H1 (cell line): ENCODE measurements around the gene DOK3. TPM values are rescaled to one million over a fixed set of nuclear protein-coding genes. Genes with fewer than 3 reads are reported as not detected.

Experiments
- ATF2 ChIP-seq: IDR thresholded peaks from 2 replicates; pipeline ENCODE4 v1.6.1; 2012; ENCODE audit warnings: low read length, inconsistent platforms
- BACH1 ChIP-seq: IDR thresholded peaks from 2 replicates; pipeline ENCODE4 v1.6.1; 2012; ENCODE audit warnings: low read length, improper control_type of control experiment
- CHD2 ChIP-seq: IDR thresholded peaks from 2 replicates; pipeline ENCODE4 v1.6.1; 2012; ENCODE audit warnings: low read length, improper control_type of control experiment
- EGR1 ChIP-seq: IDR thresholded peaks from 2 replicates; pipeline ENCODE4 v1.6.1; 2011; ENCODE audit warnings: low read depth, low read length, borderline replicate concordance
- FOSL1 ChIP-seq: IDR thresholded peaks from 2 replicates; pipeline ENCODE4 v1.6.1; 2011; ENCODE audit warnings: mild to moderate bottlenecking, low read depth, low read length, moderate library complexity; ENCODE audit not compliant: insufficient read depth
- GABPA ChIP-seq: IDR thresholded peaks from 2 replicates; pipeline ENCODE4 v1.6.1; 2011; ENCODE audit warnings: mild to moderate bottlenecking, low read length, moderate library complexity, borderline replicate concordance; ENCODE audit not compliant: insufficient read depth
- MAX ChIP-seq: IDR thresholded peaks from 2 replicates; pipeline ENCODE4 v1.6.1; 2012; ENCODE audit warnings: inconsistent platforms
- NANOG ChIP-seq: IDR thresholded peaks from 2 replicates; pipeline ENCODE4 v1.6.1; 2011; ENCODE audit warnings: low read length, low read depth, mild to moderate bottlenecking, inconsistent platforms; ENCODE audit not compliant: insufficient read depth, poor library complexity, severe bottlenecking
- PHF8 ChIP-seq: fragments of 200-600 bp; sonication (generic); conservative IDR thresholded peaks from 2 replicates; pipeline ENCODE4 v1.7.1; 2012; ENCODE audit warnings: low read depth, mild to moderate bottlenecking, inconsistent platforms, low read length, moderate library complexity
- RAD21 ChIP-seq, 2 experiments: IDR thresholded peaks in 1 of 2; conservative IDR thresholded peaks in 1 of 2; 2 replicates each; pipeline ENCODE4 v1.6.1; 2011; ENCODE audit warnings: low read depth in 2 of 2, low read length in 2 of 2, improper control_type of control experiment in 1 of 2, inconsistent platforms in 1 of 2, mild to moderate bottlenecking in 1 of 2, moderate library complexity in 1 of 2
- RBBP5 ChIP-seq: IDR thresholded peaks from 2 replicates; pipeline ENCODE4 v1.7.1; 2012; ENCODE audit warnings: low read depth, mild to moderate bottlenecking, inconsistent platforms, low read length, moderate library complexity, borderline replicate concordance
- RNF2 ChIP-seq: fragments of 200-900, 300-1000 bp; sonication (generic); IDR thresholded peaks from 2 replicates; pipeline ENCODE4 v1.7.1; 2016; ENCODE audit warnings: borderline replicate concordance, low read depth, mild to moderate bottlenecking, antibody characterized with exemption, low read length; ENCODE audit not compliant: poor library complexity, severe bottlenecking; ENCODE audit errors: missing control alignments
- SAP30 ChIP-seq: fragments of 300-600 bp; sonication (generic); IDR thresholded peaks from 2 replicates; pipeline ENCODE4 v1.7.1; 2012; ENCODE audit warnings: low read length, moderate library complexity, mild to moderate bottlenecking, inconsistent platforms; ENCODE audit not compliant: insufficient read depth, insufficient replicate concordance
- SIN3A ChIP-seq, 2 experiments: IDR thresholded peaks in 1 of 2; conservative IDR thresholded peaks in 1 of 2; 2 replicates each; pipeline ENCODE4 v1.6.1; 2011 to 2012; ENCODE audit warnings: low read length in 2 of 2, improper control_type of control experiment in 1 of 2, low read depth in 1 of 2, mild to moderate bottlenecking in 1 of 2
- SP2 ChIP-seq: IDR thresholded peaks from 2 replicates; pipeline ENCODE4 v1.6.1; 2012; ENCODE audit warnings: mild to moderate bottlenecking, low read length, inconsistent platforms
- SP4 ChIP-seq: IDR thresholded peaks from 2 replicates; pipeline ENCODE4 v1.6.1; 2012; ENCODE audit warnings: low read length, inconsistent platforms
- SUZ12 ChIP-seq: fragments of 200-600 bp; sonication (generic); IDR thresholded peaks from 2 replicates; pipeline ENCODE4 v1.6.1; 2012; ENCODE audit warnings: mild to moderate bottlenecking, inconsistent platforms, low read length, moderate library complexity, mixed read lengths
- TBP ChIP-seq: IDR thresholded peaks from 2 replicates; pipeline ENCODE4 v1.6.1; 2011; ENCODE audit warnings: low read depth, low read length, improper control_type of control experiment
- TEAD4 ChIP-seq: IDR thresholded peaks from 2 replicates; pipeline ENCODE4 v1.6.1; 2012; ENCODE audit warnings: low read depth, low read length, inconsistent platforms, mixed read lengths
- YY1 ChIP-seq: IDR thresholded peaks from 2 replicates; pipeline ENCODE4 v1.6.1; 2011; ENCODE audit warnings: low read depth, mild to moderate bottlenecking, low read length
- polyA plus RNA-seq, 7 experiments: library from polyadenylated mRNA; depleted of rRNA in 3 of 7; stranded (reverse) in 5 of 7; unstranded in 2 of 7; fragments of >200 nt in 5 of 7; fragments of 200-250 nt in 2 of 7; gene quantifications; 1 replicate in 5 of 7; 2 replicates in 1 of 7; 4 replicates in 1 of 7; pipeline versions ENCODE4 v1.2.1 to v1.2.3, GENCODE V29; 2011 to 2013; ENCODE audit warnings: missing spikeins in 2 of 7, mixed read lengths in 2 of 7
- total RNA-seq: library from RNA; stranded (reverse); fragmentation: NEBNext Ultra II Directional; extraction: Animal tissue kit (Norgen Biotek cat#: 25700); gene quantifications from 2 replicates; pipeline ENCODE4 v1.2.1, GENCODE V29; 2021

The DOK3 gene
- total and polyA plus RNA-seq, 2 of the 8 experiments (the other 6 are each of a cell fraction or from before 2014, with no cell fraction given), result 4.2 to 6.4 TPM

- TF ChIP-seq SUZ12 (no peak), EGR1 (peak; percentile 98), TBP (peak; percentile 56), MAX (peak; percentile 87), NANOG (peak; percentile 49), GABPA (peak; percentile 71; the same call in 1 of the 2 replicates), CHD2 (peak; percentile 25; the same call in 1 of the 2 replicates), RAD21 (IDR thresholded peaks at IDR 0.05 in 1 of 2, conservative IDR thresholded peaks at IDR 0.05 in 1 of 2; ENCODE audit: low read depth in 2 of 2, low read length in 2 of 2) (peak in 1 of 2 experiments; percentile 56; a peak in 3 of 4 replicates), PHF8 (peak; percentile 80), SP4 (peak; percentile 68; the same call in 1 of the 2 replicates), ATF2 (no peak), RNF2 (no peak), RBBP5 (no peak), YY1 (0 out of 2 replicates have a peak, but pooled peaks have one; percentile 5), FOSL1 (no peak), SIN3A (conservative IDR thresholded peaks at IDR 0.05 in 1 of 2, IDR thresholded peaks at IDR 0.05 in 1 of 2; ENCODE audit: low read depth in 1 of 2, low read length in 2 of 2) (peak in 1 of 2 experiments; percentile 34; a peak in 1 of 4 replicates), TEAD4 (0 out of 2 replicates have a peak, but pooled peaks have one; percentile 1), SAP30 (no peak), SP2 (no peak), BACH1 (peak; percentile 53; the same call in 1 of the 2 replicates)
Observed at GRCh38 chr5:177455036-177455660, 54.5 kb downstream of the DOK3 start (continued).
